Islet precursor cell (in vitro differentiated cells): Measurements from ENCODE around the gene FOXI1.
A peak's percentile ranks its signal among the peaks of the same experiment; 100 is the strongest.
"Not testable (repeated sequence)": the region's sequence is repeated elsewhere in the genome, so short reads cannot be mapped to it uniquely, and the experiment has no call there.

Experiments
- DNase-seq: peaks from one replicate; pipeline ENCODE4 v3.0.0-alpha.2; 2018

FOXI1 gene

GRCh38 chr5:170132269-170132975, 26.7 kb downstream of the FOXI1 start:
- peak; percentile 76 for DNase-seq

GRCh38 chr5:170132976-170133448, 27.3 kb downstream of the FOXI1 start:
- no peak for DNase-seq

- DNase-seq, result no peak
These were observed 30.2 kb downstream of the FOXI1 start for GRCh38 chr5:170135796-170136490.

- no peak for DNase-seq
These were observed 30.8 kb downstream of the FOXI1 start for GRCh38 chr5:170136506-170136905.

- DNase-seq, result peak; percentile 71
These were observed 32.1 kb downstream of the FOXI1 start for GRCh38 chr5:170137694-170138214.

- no peak for DNase-seq
These were observed 32.6 kb downstream of the FOXI1 start for GRCh38 chr5:170138273-170138672.

GRCh38 chr5:170139786-170140335, 34.2 kb downstream of the FOXI1 start:
- DNase-seq, result peak; percentile 36

- not testable (repeated sequence) for DNase-seq
These were observed 35.5 kb downstream of the FOXI1 start for GRCh38 chr5:170141196-170141595.

- peak; percentile 35 for DNase-seq
These were observed 35.9 kb downstream of the FOXI1 start for GRCh38 chr5:170141636-170142035.

GRCh38 chr5:170142196-170142595, 36.5 kb downstream of the FOXI1 start:
- no peak for DNase-seq

GRCh38 chr5:170143091-170143490, 37.4 kb downstream of the FOXI1 start:
- peak; percentile 44 for DNase-seq

- no peak for DNase-seq
These were observed 38.0 kb downstream of the FOXI1 start for GRCh38 chr5:170143710-170144109.

- no peak for DNase-seq
These were observed 38.8 kb downstream of the FOXI1 start for GRCh38 chr5:170144286-170145023.

GRCh38 chr5:170145462-170145861, 39.8 kb downstream of the FOXI1 start:
- peak; percentile 47 for DNase-seq

GRCh38 chr5:170147051-170147752, 41.5 kb downstream of the FOXI1 start:
- peak; percentile 43 for DNase-seq

GRCh38 chr5:170147753-170148264, 42.1 kb downstream of the FOXI1 start:
- no peak for DNase-seq

- peak; percentile 40 for DNase-seq
These were observed 42.9 kb downstream of the FOXI1 start for GRCh38 chr5:170148430-170149205.

- DNase-seq, result no peak
These were observed 43.5 kb downstream of the FOXI1 start for GRCh38 chr5:170149206-170149515.

- DNase-seq, result no peak
These were observed 45.0 kb downstream of the FOXI1 start for GRCh38 chr5:170150713-170151096.

GRCh38 chr5:170151097-170151831, 45.6 kb downstream of the FOXI1 start:
- DNase-seq, result peak; percentile 95

GRCh38 chr5:170152767-170153166, 47.1 kb downstream of the FOXI1 start:
- peak; percentile 45 for DNase-seq
